Endothelial cell of umbilical vein (primary cell): ENCODE measurements around the gene COL26A1.

Experiments used
- GATA2 ChIP-seq: IDR thresholded peaks from 2 replicates; pipeline ENCODE4 v1.7.0; 2011; ENCODE audit warnings: low read depth, mild to moderate bottlenecking, moderate library complexity, mixed read lengths, low read length; ENCODE audit not compliant: insufficient read length, insufficient read depth
- POLR2A ChIP-seq: IDR thresholded peaks from 2 replicates; pipeline ENCODE4 v1.6.1; 2012; ENCODE audit warnings: low read depth, mild to moderate bottlenecking, control low read depth, low read length
- POLR2AphosphoS5 ChIP-seq: IDR thresholded peaks from 2 replicates; pipeline ENCODE4 v1.6.1; 2012; ENCODE audit warnings: low read depth, mild to moderate bottlenecking, control low read depth, low read length, moderate library complexity; ENCODE audit not compliant: insufficient read depth
- TF ChIP-seq, protein P1 (sequence below), 2 donors: IDR thresholded peaks; 1 replicate in 1 of 2; 2 replicates in 1 of 2; pipeline ENCODE4 v1.5.1; 2011; ENCODE audit warnings: low read length in 2 of 2, mild to moderate bottlenecking in 2 of 2, moderate library complexity in 2 of 2, control low read depth in 1 of 2, inconsistent platforms in 1 of 2, low read depth in 1 of 2; ENCODE audit not compliant: insufficient read depth in 1 of 2; ENCODE audit errors: extremely low read depth in 1 of 2

DNA sequence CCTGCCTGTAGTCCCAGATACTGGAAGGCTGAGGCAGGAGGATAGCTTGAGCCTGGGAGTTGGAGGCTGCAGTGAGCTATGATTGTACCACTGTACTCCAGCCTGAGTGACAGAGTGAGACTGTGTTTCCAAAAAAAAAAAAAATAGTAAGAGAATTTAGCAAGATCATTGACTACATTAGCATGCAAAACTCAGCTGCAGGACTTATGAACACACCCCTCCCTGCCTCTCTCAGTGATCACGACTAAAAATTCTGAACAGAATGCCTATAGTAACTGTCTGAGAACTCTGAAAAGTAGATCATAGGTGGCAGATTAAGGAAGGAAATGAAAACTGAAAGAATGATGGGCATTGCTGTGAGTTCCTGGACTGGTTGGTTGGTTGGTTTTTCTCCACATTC, 215.9 kb downstream of the COL26A1 start:
- no peak for TF ChIP-seq POLR2A
- no peak for TF ChIP-seq POLR2AphosphoS5
- TF ChIP-seq GATA2: no peak
- TF ChIP-seq, protein P1, sequence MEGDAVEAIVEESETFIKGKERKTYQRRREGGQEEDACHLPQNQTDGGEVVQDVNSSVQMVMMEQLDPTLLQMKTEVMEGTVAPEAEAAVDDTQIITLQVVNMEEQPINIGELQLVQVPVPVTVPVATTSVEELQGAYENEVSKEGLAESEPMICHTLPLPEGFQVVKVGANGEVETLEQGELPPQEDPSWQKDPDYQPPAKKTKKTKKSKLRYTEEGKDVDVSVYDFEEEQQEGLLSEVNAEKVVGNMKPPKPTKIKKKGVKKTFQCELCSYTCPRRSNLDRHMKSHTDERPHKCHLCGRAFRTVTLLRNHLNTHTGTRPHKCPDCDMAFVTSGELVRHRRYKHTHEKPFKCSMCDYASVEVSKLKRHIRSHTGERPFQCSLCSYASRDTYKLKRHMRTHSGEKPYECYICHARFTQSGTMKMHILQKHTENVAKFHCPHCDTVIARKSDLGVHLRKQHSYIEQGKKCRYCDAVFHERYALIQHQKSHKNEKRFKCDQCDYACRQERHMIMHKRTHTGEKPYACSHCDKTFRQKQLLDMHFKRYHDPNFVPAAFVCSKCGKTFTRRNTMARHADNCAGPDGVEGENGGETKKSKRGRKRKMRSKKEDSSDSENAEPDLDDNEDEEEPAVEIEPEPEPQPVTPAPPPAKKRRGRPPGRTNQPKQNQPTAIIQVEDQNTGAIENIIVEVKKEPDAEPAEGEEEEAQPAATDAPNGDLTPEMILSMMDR (IDR thresholded peaks at IDR 0.05; ENCODE audit: extremely low read depth in 1 of 2, insufficient read depth in 1 of 2, low read depth in 1 of 2, low read length in 2 of 2): no peak
